ENCODE results near the gene MROH8. TPM values are rescaled to one million over a fixed set of nuclear protein-coding genes. Genes with fewer than 3 reads are reported as not detected.

MROH8 gene
- total RNA-seq, 6 experiments from 2014 or later, result 1.3 to 1.9 (median 1.6) TPM

GRCh38 chr20:37185686-37186085 lies 6.3 kb upstream of the MROH8 start:
- TF ChIP-seq CTCF (IDR thresholded peaks at IDR 0.05), result no peak
- no peak overlapping the region for H3K27ac Mint-ChIP-seq
- DNase-seq, result no peak
- H3K9me3 Mint-ChIP-seq, result no peaks in the 10 kb centered on the region
- peaks cover 29% of the 10 kb centered on the region for H3K4me1 Mint-ChIP-seq (ENCODE audit: low read depth)
- H3K4me3 Mint-ChIP-seq, result no peak overlapping the region
- peaks cover under 1% of the 10 kb centered on the region; the same call in 1 of the 2 replicates for H3K27me3 Mint-ChIP-seq (ENCODE audit: insufficient read depth)
- peaks cover 27% of the 10 kb centered on the region for H3K36me3 Mint-ChIP-seq (ENCODE audit: low read depth)

GRCh38 chr20:37179683-37180524 lies 556 bp upstream of the MROH8 start:
- no peak for TF ChIP-seq CTCF (IDR thresholded peaks at IDR 0.05)
- peak; percentile 78 for DNase-seq
- H3K27me3 Mint-ChIP-seq (ENCODE audit: insufficient read depth), result peaks cover 1% of the 10 kb centered on the region; the same call in 1 of the 2 replicates
- H3K9me3 Mint-ChIP-seq, result no peaks in the 10 kb centered on the region
- peaks cover 38% of the 10 kb centered on the region for H3K4me1 Mint-ChIP-seq (ENCODE audit: low read depth)
- peak overlapping the region; percentile 89 for H3K4me3 Mint-ChIP-seq
- H3K27ac Mint-ChIP-seq, result peak overlapping the region; percentile 99
- H3K36me3 Mint-ChIP-seq (ENCODE audit: low read depth), result peaks cover 20% of the 10 kb centered on the region

- H3K36me3 Mint-ChIP-seq (ENCODE audit: low read depth), result no peaks in the 10 kb centered on the region
- no peak overlapping the region for H3K4me3 Mint-ChIP-seq
- H3K27me3 Mint-ChIP-seq (ENCODE audit: insufficient read depth), result no peaks in the 10 kb centered on the region; the same call in 1 of the 2 replicates
- H3K27ac Mint-ChIP-seq, result no peak overlapping the region
- no peaks in the 10 kb centered on the region for H3K9me3 Mint-ChIP-seq
- no peak for TF ChIP-seq CTCF (IDR thresholded peaks at IDR 0.05)
- no peaks in the 10 kb centered on the region for H3K4me1 Mint-ChIP-seq (ENCODE audit: low read depth)
- no peak for DNase-seq
Measured at GRCh38 chr20:37172836-37173235, 6.5 kb downstream of the MROH8 start.

- H3K36me3 Mint-ChIP-seq (ENCODE audit: low read depth), result no peaks in the 10 kb centered on the region
- H3K4me1 Mint-ChIP-seq (ENCODE audit: low read depth), result no peaks in the 10 kb centered on the region
- no peak for DNase-seq
- TF ChIP-seq CTCF (IDR thresholded peaks at IDR 0.05), result no peak
- H3K27me3 Mint-ChIP-seq (ENCODE audit: insufficient read depth), result peaks cover 4% of the 10 kb centered on the region
- no peak overlapping the region for H3K27ac Mint-ChIP-seq
- H3K4me3 Mint-ChIP-seq, result no peak overlapping the region
- H3K9me3 Mint-ChIP-seq, result no peaks in the 10 kb centered on the region
Measured at GRCh38 chr20:37166867-37167266, 12.5 kb downstream of the MROH8 start.

GRCh38 chr20:37165031-37165430 lies 14.3 kb downstream of the MROH8 start:
- no peak for TF ChIP-seq CTCF (IDR thresholded peaks at IDR 0.05)
- no peaks in the 10 kb centered on the region for H3K4me1 Mint-ChIP-seq (ENCODE audit: low read depth)

More at GRCh38 chr20:37165031-37165430, 14.3 kb downstream of the MROH8 start:
- Mint-ChIP-seq H3K27ac (no peak overlapping the region), H3K36me3 (ENCODE audit: low read depth) (no peaks in the 10 kb centered on the region), H3K27me3 (ENCODE audit: insufficient read depth) (peaks cover 8% of the 10 kb centered on the region), H3K9me3 (no peaks in the 10 kb centered on the region), H3K4me3 (no peak overlapping the region)
- DNase-seq, result no peak
